Panc1 (cell line): ENCODE data around the gene SEMA4D.

Experiments
- CTCF ChIP-seq: fragments of 450-650 bp; IDR thresholded peaks from 2 replicates; pipeline ENCODE4 v1.5.1; 2017; ENCODE audit warnings: mild to moderate bottlenecking
- POLR2AphosphoS5 ChIP-seq: IDR thresholded peaks from 2 replicates; pipeline ENCODE4 v1.6.1; 2012; ENCODE audit warnings: mild to moderate bottlenecking, low read depth, low read length, moderate library complexity
- REST ChIP-seq, 2 experiments: IDR thresholded peaks; 2 replicates each; pipeline ENCODE4 v1.6.1; 2011 to 2012; ENCODE audit warnings: low read depth in 2 of 2, control low read depth in 1 of 2, low read length in 1 of 2, mild to moderate bottlenecking in 1 of 2, moderate library complexity in 1 of 2; ENCODE audit not compliant: insufficient read depth in 1 of 2

DNA sequence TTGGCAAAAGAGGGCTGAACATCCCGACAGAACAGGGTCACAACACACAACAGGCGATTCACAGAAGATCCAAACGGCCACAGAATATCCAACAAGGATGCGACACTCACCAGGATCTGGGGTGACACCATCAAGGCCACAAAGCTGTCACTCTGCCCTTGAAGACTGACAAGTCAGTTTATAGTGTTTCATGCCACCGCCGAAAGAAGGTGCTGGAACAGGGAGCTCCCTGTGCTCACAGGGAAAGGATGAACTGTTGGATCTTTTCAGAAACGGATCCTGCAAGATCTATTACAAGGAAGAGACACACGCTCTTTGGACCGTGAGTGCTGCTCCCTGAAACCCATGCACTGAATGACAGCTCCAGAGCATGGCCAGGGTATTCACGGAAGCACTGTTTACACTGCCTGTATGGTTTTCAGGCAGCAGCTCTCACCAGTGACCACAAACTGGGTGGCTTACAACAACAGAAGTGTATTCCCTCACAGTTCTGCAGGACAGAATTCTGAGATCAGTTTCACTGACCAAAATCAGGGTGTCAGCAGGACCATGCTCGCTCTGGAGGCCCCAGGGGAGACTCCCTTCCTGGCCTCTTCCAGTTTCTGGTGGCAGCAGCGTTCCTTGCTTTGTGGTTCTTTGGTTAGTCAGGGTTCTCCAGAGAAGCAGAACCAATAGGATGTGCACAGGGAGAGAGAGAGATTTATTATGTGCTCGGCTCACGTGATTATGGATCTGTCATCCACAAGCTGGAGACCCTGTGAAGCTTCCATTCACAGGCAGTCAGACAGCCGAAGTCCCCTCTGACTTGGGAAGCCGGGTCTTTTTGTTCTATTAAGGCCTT, 52.8 kb downstream of the SEMA4D start:
- no peak for TF ChIP-seq CTCF
- TF ChIP-seq POLR2AphosphoS5, result no peak
- TF ChIP-seq REST (IDR thresholded peaks at IDR 0.05; ENCODE audit: insufficient read depth in 1 of 2, low read depth in 2 of 2, low read length in 1 of 2), result no peak
